Fibroblast of skin of abdomen (primary cell): ENCODE results near the gene RPS27A. TPM values are rescaled to one million over a fixed set of nuclear protein-coding genes. Genes with fewer than 3 reads are reported as not detected.
"Not testable (repeated sequence)": the region's sequence is repeated elsewhere in the genome, so short reads cannot be mapped to it uniquely, and the experiment has no call there.

Experiments used
- DNase-seq: peaks from one replicate; pipeline ENCODE4 v3.0.0-alpha.2; 2013
- polyA plus RNA-seq, 2 experiments: library from polyadenylated mRNA; unstranded; fragments of 120-200 nt; gene quantifications; one replicate each; pipeline ENCODE4 v1.2.1, GENCODE V29; 2013; ENCODE audit not compliant: insufficient read length in 2 of 2

RPS27A gene
- polyA plus RNA-seq (2013, experiment 1 of 2; ENCODE audit: insufficient read length): 1,630 TPM
- 1,723 TPM for polyA plus RNA-seq (2013, experiment 2 of 2; ENCODE audit: insufficient read length)

- peak; percentile 94 for DNase-seq
These were observed at the start of gene RPS27A, which contains the start of gene CLHC1 for GRCh38 chr2:55232084-55232862. Gene RPS27A (plus strand): TSS chr2:55232688. CDS start chr2:55232825, 137 bp downstream. Gene CLHC1 (minus strand): TSS chr2:55232293. CDS start chr2:55222411, 9,882 bp downstream.

- not testable (repeated sequence) for DNase-seq
These were observed 45.7 kb upstream of the RPS27A start for GRCh38 chr2:55186837-55187236.

- DNase-seq: not testable (repeated sequence)
These were observed 40.6 kb upstream of the RPS27A start for GRCh38 chr2:55191888-55192287.

GRCh38 chr2:55196526-55196925 is 36.0 kb upstream of the RPS27A start:
- DNase-seq: no peak

- DNase-seq: no peak
These were observed 32.1 kb upstream of the RPS27A start for GRCh38 chr2:55200416-55200815.

GRCh38 chr2:55204536-55204935 is 28.0 kb upstream of the RPS27A start:
- no peak for DNase-seq

- DNase-seq: no peak
These were observed 27.5 kb upstream of the RPS27A start for GRCh38 chr2:55204950-55205349.

- DNase-seq: no peak
These were observed 18.7 kb upstream of the RPS27A start for GRCh38 chr2:55213822-55214221.

GRCh38 chr2:55223958-55224760 is 8.3 kb upstream of the RPS27A start:
- DNase-seq: no peak

- no peak for DNase-seq
These were observed 7.7 kb upstream of the RPS27A start for GRCh38 chr2:55224761-55225261.

GRCh38 chr2:55225481-55226020 is 6.9 kb upstream of the RPS27A start:
- DNase-seq: peak; percentile 4

GRCh38 chr2:55227437-55228225 is 4.9 kb upstream of the RPS27A start:
- not testable (repeated sequence) for DNase-seq

GRCh38 chr2:55228226-55228563 is 4.3 kb upstream of the RPS27A start:
- DNase-seq: no peak

- no peak for DNase-seq
These were observed 3.3 kb upstream of the RPS27A start for GRCh38 chr2:55229221-55229620.

- DNase-seq: no peak
These were observed 1.9 kb upstream of the RPS27A start for GRCh38 chr2:55230551-55230950.

GRCh38 chr2:55231546-55232083 is 873 bp upstream of the RPS27A start:
- peak; percentile 10 for DNase-seq

GRCh38 chr2:55232863-55233657 is 572 bp downstream of the RPS27A start:
- peak; percentile 26 for DNase-seq

- DNase-seq: no peak
These were observed 1.1 kb downstream of the RPS27A start for GRCh38 chr2:55233658-55233940.

- DNase-seq: no peak
These were observed 3.4 kb downstream of the RPS27A start for GRCh38 chr2:55235724-55236538.

- no peak for DNase-seq
These were observed 4.6 kb downstream of the RPS27A start for GRCh38 chr2:55236992-55237543.
